DMS114 treated with DMSO at 0.1 percent for 48 hours (cell line): Measurements from ENCODE around the gene ZNF697.

Experiments used
- DNase-seq: peaks from one replicate; lab custom pipeline; 2025; ENCODE audit not compliant: unreplicated experiment; lab: John Stamatoyannopoulos, UW

Gene ZNF697

DNA sequence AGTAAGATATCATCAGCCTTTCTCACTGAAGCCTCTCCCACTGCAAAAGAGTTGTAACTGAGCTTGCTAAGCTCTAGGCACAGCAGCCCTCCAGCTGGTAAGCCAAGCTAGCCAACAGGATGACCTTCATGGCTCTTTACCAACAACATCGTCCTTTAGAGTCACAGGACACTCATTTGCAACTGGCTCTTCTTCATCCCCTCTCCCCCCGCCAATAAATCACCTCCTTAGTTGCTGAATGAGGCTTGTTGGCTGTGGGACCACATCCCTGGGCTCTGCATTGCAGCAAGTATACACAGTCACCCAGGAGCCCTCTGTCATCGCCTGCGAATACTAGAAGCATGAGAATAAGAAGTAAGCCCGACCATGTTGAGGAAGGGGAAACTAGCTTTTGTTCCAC is 16.0 kb upstream of the ZNF697 start:
- DNase-seq, result no peak

DNA sequence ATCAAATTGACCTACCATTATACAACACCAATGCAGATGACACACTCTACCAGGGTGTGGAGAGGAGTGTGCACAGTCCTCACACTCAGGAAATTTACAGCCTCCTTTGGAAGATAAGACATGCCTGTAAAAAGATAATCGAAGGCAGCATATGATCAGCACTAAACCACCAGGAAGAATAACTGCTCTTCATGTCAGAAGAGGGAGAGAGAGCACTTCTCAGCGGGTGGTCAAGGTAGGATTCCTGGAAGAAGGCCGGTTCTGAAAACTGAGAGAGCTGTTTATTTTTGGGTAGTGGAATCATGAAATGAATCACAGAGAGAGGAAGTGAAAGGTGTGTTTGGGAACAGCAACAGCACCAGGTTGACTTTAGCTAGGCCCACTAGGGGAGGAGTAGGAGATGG is 14.0 kb upstream of the ZNF697 start:
- no peak for DNase-seq

DNA sequence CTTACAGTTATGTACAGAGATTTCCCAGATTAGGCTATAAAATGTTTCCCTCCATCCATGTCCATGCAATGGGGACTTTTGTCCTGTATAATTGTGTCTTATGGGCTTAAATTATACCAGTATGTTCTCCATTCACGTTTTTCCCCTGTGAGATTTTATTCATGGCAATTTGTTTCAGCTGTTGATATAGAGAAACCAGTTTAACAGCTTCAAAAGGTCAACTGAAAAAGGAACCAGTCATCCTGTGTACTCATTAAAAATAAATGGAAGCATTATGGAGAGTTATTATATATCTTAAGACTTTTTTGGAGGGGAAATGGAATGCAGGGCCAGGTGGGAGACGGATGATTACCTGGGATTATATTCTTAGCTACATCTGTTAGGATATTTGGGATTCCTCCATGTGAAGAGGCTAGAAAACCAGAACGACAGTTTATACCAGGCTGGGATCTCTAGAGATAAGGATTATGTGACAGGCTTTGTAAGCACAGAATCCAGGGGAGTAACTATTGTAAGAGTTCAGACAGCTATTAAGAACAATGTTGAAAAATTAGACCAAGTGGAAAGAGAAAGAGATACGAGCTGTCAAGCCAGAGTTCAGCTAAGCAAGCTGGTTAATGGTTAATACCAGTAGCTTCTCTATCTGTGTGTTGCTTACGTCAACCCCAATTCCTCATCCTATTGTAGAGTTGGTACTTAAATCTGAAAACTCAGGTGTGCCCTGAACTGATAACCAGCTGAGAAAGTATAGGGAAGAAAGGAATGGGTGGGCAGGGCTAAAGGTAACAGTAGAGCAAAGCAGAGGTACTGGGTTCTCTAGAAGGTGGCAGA is 12.4 kb upstream of the ZNF697 start:
- DNase-seq, result no peak

DNA sequence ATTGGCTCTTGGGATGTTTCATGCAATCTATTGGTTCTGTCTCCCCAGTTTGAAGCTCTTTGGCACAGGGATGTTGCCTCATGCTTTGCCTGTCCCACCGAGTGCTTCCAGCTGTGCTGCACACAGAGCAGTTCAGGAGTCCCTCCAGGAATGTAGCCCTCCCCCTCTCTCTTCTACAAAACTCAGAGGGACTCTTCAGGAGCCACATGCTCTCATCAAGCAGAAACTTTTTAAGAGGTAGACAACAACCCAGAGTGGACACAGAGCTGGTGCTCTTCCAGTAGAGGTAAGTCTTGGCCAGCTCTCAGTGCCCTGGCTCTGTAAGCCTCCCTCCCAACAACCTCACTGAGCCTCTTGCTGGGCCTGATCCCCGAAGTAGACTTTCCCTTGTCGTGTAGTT is 11.6 kb upstream of the ZNF697 start:
- DNase-seq, result no peak

GRCh38 chr1:119656410-119656955 is 8.4 kb upstream of the ZNF697 start:
- DNase-seq, result no peak

DNA sequence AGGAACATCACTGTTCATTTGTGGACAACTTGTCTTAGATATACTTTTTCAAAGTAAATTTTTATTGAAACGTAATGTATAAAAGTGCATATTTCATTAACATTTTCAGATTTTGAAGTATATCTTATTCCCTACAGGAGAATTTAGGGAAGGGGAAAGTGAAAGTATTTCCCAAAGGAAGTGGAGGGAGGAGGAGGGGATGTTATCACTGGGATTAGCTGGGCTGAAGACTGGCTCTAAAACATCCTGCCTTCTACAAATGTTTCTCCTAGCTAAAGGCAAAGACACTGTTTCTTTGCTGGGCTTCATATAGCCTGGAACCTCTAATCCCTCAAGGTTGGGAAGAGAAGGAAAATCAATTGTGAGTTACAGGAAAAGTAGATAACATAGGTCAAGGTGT is 7.1 kb upstream of the ZNF697 start:
- no peak for DNase-seq

- no peak for DNase-seq
Measured at GRCh38 chr1:119653839-119654170, 5.7 kb upstream of the ZNF697 start.

DNA sequence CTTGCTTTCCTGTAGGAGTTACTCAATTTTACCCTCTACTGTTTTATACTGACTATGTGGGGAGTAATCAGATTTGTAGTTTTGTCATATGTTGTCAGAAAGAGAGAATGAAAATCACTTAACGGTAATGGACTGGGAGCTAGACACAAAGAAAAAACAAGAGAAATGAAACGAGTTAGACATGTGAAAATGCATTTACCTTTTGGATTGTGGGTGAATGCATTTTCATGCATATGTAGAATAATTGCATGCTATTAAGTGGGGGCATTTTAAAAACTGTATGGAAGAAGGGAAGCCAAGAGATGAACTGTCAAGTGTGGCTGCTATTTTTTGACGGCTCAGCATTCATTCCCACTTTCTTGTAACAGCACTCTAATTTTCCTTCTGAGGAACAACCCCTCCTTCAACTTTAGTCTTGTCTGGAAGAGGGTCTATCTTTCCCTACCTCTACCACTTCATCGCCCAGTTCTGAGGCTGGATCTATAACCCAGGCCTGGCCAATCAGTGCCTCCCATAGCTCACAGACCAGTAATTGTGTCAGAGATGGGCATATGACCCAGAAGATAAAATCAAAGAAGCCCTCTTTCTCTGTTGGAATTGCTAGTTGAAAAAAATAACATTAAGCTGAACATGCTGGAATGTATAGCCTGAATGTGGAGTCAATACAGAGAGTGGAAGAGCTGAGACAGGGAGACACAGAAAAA is 5.2 kb upstream of the ZNF697 start:
- DNase-seq, result no peak

GRCh38 chr1:119652587-119652986 is 4.5 kb upstream of the ZNF697 start:
- no peak for DNase-seq

DNA sequence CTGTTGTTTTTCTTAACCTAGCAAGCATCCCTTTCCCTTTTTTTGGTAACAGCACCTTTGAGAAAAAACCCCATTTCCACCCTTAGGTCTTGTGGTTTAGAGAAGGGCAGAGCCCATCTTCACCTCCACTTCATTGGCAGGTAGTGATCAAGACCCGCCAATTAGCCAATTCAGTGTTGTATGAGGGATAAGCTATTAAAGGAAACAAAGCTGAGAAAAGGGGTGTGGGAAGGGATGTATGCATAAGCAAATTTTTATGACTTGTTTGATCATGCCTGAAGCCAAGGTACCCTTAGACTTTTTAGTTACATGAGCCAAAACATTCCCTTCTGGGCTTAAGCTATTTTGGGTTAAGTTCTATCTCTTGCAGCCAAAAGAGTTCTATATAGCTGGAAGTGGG is 3.6 kb upstream of the ZNF697 start:
- no peak for DNase-seq

DNA sequence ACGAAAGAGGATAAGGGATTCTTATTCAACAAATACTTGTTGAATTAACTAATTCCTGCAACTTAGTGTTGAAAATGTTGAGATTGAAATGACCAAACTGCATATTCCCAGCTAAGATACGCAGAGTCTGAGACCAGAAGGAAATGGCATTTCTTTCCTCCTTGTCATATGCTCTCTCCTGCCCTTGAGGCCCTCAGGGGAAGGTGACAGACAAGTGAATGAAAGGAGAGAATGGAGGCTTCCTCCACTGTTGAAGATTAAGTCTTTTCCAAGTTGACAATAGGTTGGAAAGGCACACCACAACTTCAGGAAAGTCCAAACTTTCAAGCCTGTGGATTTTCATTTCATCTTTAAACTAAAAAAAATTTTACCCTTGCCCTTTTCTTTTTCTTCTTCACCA is 3.1 kb upstream of the ZNF697 start:
- no peak for DNase-seq

GRCh38 chr1:119648620-119649004 is 546 bp upstream of the ZNF697 start:
- no peak for DNase-seq

DNA sequence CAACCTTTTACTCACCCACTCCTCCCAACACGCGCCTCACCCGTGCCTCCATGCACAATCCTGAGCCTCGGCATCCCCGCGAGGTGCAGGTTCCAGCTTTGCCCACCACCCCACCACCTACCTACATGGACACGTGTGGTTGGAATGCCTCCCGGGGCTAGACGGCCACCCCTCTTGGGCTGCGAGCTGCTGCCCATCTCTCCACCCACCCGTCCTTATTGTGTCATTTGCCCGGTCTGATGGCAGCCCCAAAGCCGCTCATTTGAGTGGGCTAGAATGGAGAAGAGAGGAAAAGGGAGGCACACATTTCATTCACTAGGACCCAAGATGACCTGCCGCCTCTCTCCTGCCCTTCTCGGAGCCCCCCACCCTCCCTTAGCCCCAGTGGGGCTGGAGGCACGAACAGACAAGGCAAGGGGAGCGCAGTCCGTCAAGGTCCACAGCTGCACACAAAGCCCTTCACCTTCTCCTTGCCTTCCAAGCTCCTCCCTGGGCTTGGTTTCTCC is 785 bp downstream of the ZNF697 start:
- no peak for DNase-seq

GRCh38 chr1:119646521-119647227 is 1.4 kb downstream of the ZNF697 start:
- no peak for DNase-seq

- DNase-seq, result no peak
Measured at GRCh38 chr1:119639109-119639508, 9.0 kb downstream of the ZNF697 start.

- no peak for DNase-seq
Measured at GRCh38 chr1:119637710-119638109, 10.4 kb downstream of the ZNF697 start.

GRCh38 chr1:119636491-119637089 is 11.5 kb downstream of the ZNF697 start:
- no peak for DNase-seq

DNA sequence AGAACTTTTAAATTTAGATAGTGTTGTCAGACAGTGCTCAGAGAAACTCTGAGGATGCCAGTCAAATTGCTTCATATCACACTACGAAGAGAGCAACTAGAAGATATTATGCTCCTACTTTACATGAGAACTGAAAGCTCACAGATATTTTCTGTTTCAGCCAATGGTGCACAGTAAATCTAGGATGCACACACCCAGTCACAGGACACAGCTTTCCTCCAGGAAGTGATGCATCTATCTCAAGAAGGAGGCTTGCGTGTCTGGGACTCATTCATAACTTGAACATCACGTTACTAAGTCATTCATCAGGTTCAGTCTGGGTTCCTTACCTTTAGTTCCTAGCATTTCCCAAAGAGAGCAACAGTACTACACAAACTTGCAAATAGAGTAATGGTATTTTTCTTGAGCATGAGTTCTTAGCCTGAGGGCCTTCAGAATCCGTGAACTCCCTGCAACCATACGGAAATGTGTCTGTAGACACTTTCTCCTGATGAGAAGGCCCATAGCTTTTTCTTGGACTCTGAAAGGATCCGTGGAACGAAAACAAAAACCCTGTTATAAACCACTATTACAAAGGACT is 12.2 kb downstream of the ZNF697 start:
- no peak for DNase-seq

DNA sequence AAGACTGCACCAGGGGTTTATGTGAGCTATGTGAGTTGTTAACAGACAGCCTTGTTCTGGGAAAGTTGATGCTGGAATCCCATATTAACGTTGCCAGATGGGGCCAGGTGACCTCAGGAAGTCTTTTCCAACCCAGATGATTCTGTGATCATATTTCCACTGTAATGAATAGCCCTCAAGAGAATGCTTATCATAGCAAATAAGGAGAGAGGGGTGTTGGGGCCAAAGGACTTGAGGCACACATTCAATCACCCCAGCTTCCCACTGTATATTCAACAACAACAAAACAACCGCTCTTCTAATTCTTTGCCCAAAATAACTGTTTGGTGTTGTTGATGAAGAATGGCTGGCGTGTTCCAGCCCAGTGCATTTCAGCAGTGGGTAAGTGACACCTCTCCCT is 14.1 kb downstream of the ZNF697 start:
- DNase-seq, result no peak

DNA sequence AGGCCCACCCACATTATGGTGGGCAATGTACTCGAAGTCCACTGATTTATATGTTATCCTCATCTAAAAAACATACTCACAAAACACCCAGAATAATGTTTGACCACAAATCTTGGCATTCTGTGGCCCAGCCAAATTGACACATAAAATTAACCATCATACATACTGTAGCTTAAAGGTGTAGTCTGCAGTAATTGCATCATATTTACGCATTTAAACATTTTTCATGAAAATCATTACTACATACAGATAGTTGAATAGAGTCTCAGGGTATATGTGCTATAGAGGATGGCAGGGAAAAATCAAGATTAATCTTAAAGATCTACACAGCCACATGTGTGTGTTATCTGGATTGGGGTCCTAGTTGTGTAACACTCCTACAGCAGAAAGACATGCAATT is 14.5 kb downstream of the ZNF697 start:
- DNase-seq, result no peak

DNA sequence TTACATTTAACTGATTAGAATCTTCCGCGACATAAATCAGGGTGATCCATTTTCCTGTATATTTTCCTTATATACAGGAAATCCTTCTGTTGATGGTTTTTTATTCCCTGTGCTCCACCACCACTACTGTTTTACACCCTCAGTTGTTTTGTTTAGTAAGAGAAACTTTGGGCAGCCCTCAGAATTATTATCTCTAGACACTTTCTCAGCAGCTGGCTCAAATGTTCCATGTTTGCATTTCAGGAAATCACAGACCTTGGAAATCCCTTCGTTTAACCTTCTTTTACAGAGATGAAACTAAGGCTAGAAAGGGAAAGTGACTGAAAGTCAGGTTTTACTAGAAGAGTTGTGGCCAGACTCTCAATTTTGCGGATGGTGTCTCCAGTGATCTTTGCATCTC is 15.2 kb downstream of the ZNF697 start:
- DNase-seq, result no peak
